Bronchial epithelial cell (primary cell): ENCODE results near the gene MYO18A. TPM values are rescaled to one million over a fixed set of nuclear protein-coding genes. Genes with fewer than 3 reads are reported as not detected.
"Not testable (repeated sequence)": the region's sequence is repeated elsewhere in the genome, so short reads cannot be mapped to it uniquely, and the experiment has no call there.

Experiments used
- DNase-seq: peaks from one replicate; pipeline ENCODE4 v3.0.0-alpha.2; 2010; ENCODE audit warnings: low read depth
- FAIRE-seq: peaks from 2 replicates; lab custom pipeline; 2011; peaks lifted over from hg19 to GRCh38; lab: Jason Lieb, UNC
- H3K27me3 ChIP-seq: 2 replicates; pipeline ENCODE4 v1.5.1; 2011; ENCODE audit warnings: low read length; ENCODE audit not compliant: control insufficient read depth, insufficient read depth
- H3K36me3 ChIP-seq: 2 replicates; pipeline ENCODE4 v1.5.1; 2011; ENCODE audit warnings: low read length; ENCODE audit not compliant: control insufficient read depth, insufficient read depth
- H3K4me3 ChIP-seq: 2 replicates; pipeline ENCODE4 v1.5.1; 2011; ENCODE audit warnings: mild to moderate bottlenecking, low read depth, low read length, control low read depth
- CTCF ChIP-seq: IDR thresholded peaks from 2 replicates; pipeline ENCODE4 v1.5.1; 2011; ENCODE audit warnings: mild to moderate bottlenecking, moderate library complexity, low read length, control low read depth, inconsistent platforms; ENCODE audit not compliant: insufficient read depth, severe bottlenecking
- total RNA-seq: library from RNA; depleted of rRNA; stranded (reverse); fragments of >200 nt; gene quantifications from 2 replicates; pipeline ENCODE4 v1.2.1, GENCODE V29; 2014

MYO18A gene
- total RNA-seq, 1 donor from 2014 or later, result 23.4 TPM

GRCh38 chr17:29212094-29212631, 32.0 kb upstream of the MYO18A start:
- H3K27me3 ChIP-seq, result no peaks in the 10 kb centered on the region
- no peak for FAIRE-seq

DNA sequence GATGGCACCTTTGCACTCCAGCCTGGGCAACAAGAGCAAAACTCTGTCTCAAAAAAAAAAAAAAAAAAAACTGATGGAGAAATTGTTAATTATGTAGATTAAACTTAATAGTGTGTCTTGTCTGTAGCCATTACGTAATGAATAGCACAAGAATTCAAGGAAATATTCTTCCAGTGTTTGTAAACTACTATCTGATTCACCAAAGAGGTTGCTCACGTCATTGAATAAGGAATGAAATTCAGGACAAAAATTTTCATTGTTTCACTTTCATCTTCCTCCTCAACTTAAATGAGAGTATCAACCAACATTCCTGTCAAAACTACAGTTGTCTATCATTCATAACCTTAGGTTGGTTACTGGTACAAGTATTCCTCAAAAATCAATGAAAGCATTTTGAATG, 30.7 kb upstream of the MYO18A start:
- no peak overlapping the region for H3K4me3 ChIP-seq
- TF ChIP-seq CTCF, result no peak
- no peaks in the 10 kb centered on the region for H3K36me3 ChIP-seq
- FAIRE-seq (no peak), DNase-seq (peak; percentile 38)
- H3K27me3 ChIP-seq, result no peaks in the 10 kb centered on the region

More at GRCh38 chr17:29212094-29212631, 32.0 kb upstream of the MYO18A start:
- Histone ChIP-seq H3K4me3 (no peak overlapping the region), H3K36me3 (no peaks in the 10 kb centered on the region)
- no peak for DNase-seq
- TF ChIP-seq CTCF, result no peak

- TF ChIP-seq CTCF, result no peak
- Histone ChIP-seq H3K4me3 (no peak overlapping the region), H3K36me3 (no peaks in the 10 kb centered on the region), H3K27me3 (no peaks in the 10 kb centered on the region)
- DNase-seq (no peak), FAIRE-seq (peak; percentile 7)
Observed at GRCh38 chr17:29209073-29209472, 28.9 kb upstream of the MYO18A start.

GRCh38 chr17:29207975-29208374, 27.8 kb upstream of the MYO18A start:
- FAIRE-seq (no peak), DNase-seq (no peak)
- TF ChIP-seq CTCF, result no peak
- H3K36me3 ChIP-seq, result no peaks in the 10 kb centered on the region
- H3K4me3 ChIP-seq, result no peak overlapping the region
- no peaks in the 10 kb centered on the region for H3K27me3 ChIP-seq

GRCh38 chr17:29205047-29205446, 24.8 kb upstream of the MYO18A start:
- Histone ChIP-seq H3K27me3 (no peaks in the 10 kb centered on the region), H3K4me3 (no peak overlapping the region), H3K36me3 (no peaks in the 10 kb centered on the region)
- DNase-seq (no peak), FAIRE-seq (no peak)
- TF ChIP-seq CTCF, result no peak

- FAIRE-seq, H3K36me3 ChIP-seq, H3K4me3 ChIP-seq, H3K27me3 ChIP-seq, DNase-seq: not testable (repeated sequence)
Observed at GRCh38 chr17:29204068-29204804, 24.0 kb upstream of the MYO18A start.
